ENCODE measurements around the gene ZBTB7C. TPM values are rescaled to one million over a fixed set of nuclear protein-coding genes. Genes with fewer than 3 reads are reported as not detected.

Gene ZBTB7C
- polyA plus RNA-seq, 1 donor (not counting 4 experiments of a cell fraction or from before 2014, with no cell fraction given) = 0.58 TPM

DNA sequence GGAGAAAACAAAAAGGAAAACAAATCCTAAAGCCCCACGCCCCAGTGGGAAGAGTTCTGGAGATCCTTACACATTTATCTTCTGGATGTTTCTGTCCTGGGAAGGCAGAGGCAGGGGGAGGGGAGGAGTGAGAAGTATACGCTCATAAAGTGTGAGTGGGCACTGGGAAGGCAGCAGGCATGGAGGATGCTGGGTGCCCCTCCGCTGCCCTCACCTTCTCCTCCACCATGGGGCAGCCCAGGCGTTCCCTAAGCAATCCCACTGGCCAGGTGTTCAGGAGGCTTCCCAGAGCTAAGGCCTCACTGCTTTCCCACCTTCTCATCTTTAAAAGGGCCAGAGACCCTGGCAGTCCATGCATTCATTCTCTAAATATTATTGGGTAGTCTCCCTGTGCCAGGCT, 366.8 kb downstream of the ZBTB7C start:
- Histone ChIP-seq H3K36me3 (ENCODE audit: control insufficient read depth in 2 of 2, extremely low read depth in 1 of 2, insufficient read depth in 2 of 2, low read length in 2 of 2) (no peaks in the 10 kb centered on the region), H3K27me3 (ENCODE audit: control insufficient read depth, extremely low read depth, insufficient read depth, low read length) (peaks cover 7% of the 10 kb centered on the region), H2AFZ (ENCODE audit: control insufficient read depth, low read length) (no peak overlapping the region), H3K9me1 (ENCODE audit: control insufficient read depth, extremely low read depth, insufficient read depth, low read length) (no peaks in the 10 kb centered on the region), H3K4me1 (ENCODE audit: control insufficient read depth, extremely low read depth, insufficient read depth, low read length) (no peaks in the 10 kb centered on the region), H4K20me1 (ENCODE audit: control insufficient read depth, extremely low read depth, insufficient read depth, low read length) (no peaks in the 10 kb centered on the region), H3K4me3 (ENCODE audit: control insufficient read depth in 2 of 3, extremely low read depth in 1 of 3, insufficient read depth in 2 of 3, low read depth in 1 of 3, low read length in 3 of 3) (no peak overlapping the region), H3K9ac (ENCODE audit: control insufficient read depth, extremely low read depth, insufficient read depth, low read length) (no peak overlapping the region), H3K4me2 (ENCODE audit: control insufficient read depth, extremely low read depth, insufficient read depth, low read depth, low read length) (no peak overlapping the region), H3K79me2 (ENCODE audit: control insufficient read depth, insufficient read depth, low read length) (no peaks in the 10 kb centered on the region), H3K9me3 (ENCODE audit: control insufficient read depth, low read depth, low read length) (no peaks in the 10 kb centered on the region), H3K27ac (ENCODE audit: control insufficient read depth, insufficient read depth, low read length) (no peak overlapping the region)
- dilution Hi-C loops (cut with MboI; ENCODE audit: extremely low pct_ligation_motif_present, low sequenced_read_pairs) = no loop called here
- no peak for FAIRE-seq
- TF ChIP-seq, protein P1, sequence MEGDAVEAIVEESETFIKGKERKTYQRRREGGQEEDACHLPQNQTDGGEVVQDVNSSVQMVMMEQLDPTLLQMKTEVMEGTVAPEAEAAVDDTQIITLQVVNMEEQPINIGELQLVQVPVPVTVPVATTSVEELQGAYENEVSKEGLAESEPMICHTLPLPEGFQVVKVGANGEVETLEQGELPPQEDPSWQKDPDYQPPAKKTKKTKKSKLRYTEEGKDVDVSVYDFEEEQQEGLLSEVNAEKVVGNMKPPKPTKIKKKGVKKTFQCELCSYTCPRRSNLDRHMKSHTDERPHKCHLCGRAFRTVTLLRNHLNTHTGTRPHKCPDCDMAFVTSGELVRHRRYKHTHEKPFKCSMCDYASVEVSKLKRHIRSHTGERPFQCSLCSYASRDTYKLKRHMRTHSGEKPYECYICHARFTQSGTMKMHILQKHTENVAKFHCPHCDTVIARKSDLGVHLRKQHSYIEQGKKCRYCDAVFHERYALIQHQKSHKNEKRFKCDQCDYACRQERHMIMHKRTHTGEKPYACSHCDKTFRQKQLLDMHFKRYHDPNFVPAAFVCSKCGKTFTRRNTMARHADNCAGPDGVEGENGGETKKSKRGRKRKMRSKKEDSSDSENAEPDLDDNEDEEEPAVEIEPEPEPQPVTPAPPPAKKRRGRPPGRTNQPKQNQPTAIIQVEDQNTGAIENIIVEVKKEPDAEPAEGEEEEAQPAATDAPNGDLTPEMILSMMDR (optimal IDR thresholded peaks at IDR 0.05 in 1 of 3, IDR thresholded peaks at IDR 0.05 in 1 of 3, conservative IDR thresholded peaks at IDR 0.05 in 1 of 3; ENCODE audit: extremely low read depth in 1 of 3, insufficient read depth in 2 of 3, low read length in 3 of 3) = no peak
- TF ChIP-seq EZH2 (IDR thresholded peaks at IDR 0.05; ENCODE audit: low read length) = no peak
- DNase-seq (ENCODE audit: low read depth, low spot score) = no peak

- Histone ChIP-seq H3K9ac (ENCODE audit: control insufficient read depth, extremely low read depth, insufficient read depth, low read length) (no peak overlapping the region), H3K9me1 (ENCODE audit: control insufficient read depth, extremely low read depth, insufficient read depth, low read length) (no peaks in the 10 kb centered on the region), H3K4me1 (ENCODE audit: control insufficient read depth, extremely low read depth, insufficient read depth, low read length) (no peaks in the 10 kb centered on the region), H3K27ac (ENCODE audit: control insufficient read depth, insufficient read depth, low read length) (no peak overlapping the region), H3K36me3 (ENCODE audit: control insufficient read depth in 2 of 2, extremely low read depth in 1 of 2, insufficient read depth in 2 of 2, low read length in 2 of 2) (no peaks in the 10 kb centered on the region), H3K27me3 (ENCODE audit: control insufficient read depth, extremely low read depth, insufficient read depth, low read length) (peaks cover 5% of the 10 kb centered on the region), H3K4me2 (ENCODE audit: control insufficient read depth, extremely low read depth, insufficient read depth, low read depth, low read length) (no peak overlapping the region), H3K79me2 (ENCODE audit: control insufficient read depth, insufficient read depth, low read length) (no peaks in the 10 kb centered on the region), H2AFZ (ENCODE audit: control insufficient read depth, low read length) (no peak overlapping the region), H4K20me1 (ENCODE audit: control insufficient read depth, extremely low read depth, insufficient read depth, low read length) (no peaks in the 10 kb centered on the region), H3K9me3 (ENCODE audit: control insufficient read depth, low read depth, low read length) (no peaks in the 10 kb centered on the region), H3K4me3 (ENCODE audit: control insufficient read depth in 2 of 3, extremely low read depth in 1 of 3, insufficient read depth in 2 of 3, low read depth in 1 of 3, low read length in 3 of 3) (no peak overlapping the region)
- DNase-seq (ENCODE audit: low read depth, low spot score) = no peak
- FAIRE-seq = no peak
- no peak for TF ChIP-seq EZH2 (IDR thresholded peaks at IDR 0.05; ENCODE audit: low read length)
- TF ChIP-seq, protein P1 (optimal IDR thresholded peaks at IDR 0.05 in 1 of 3, IDR thresholded peaks at IDR 0.05 in 1 of 3, conservative IDR thresholded peaks at IDR 0.05 in 1 of 3; ENCODE audit: extremely low read depth in 1 of 3, insufficient read depth in 2 of 3, low read length in 3 of 3) = no peak
- dilution Hi-C loops (cut with MboI; ENCODE audit: extremely low pct_ligation_motif_present, low sequenced_read_pairs) = no loop called here
Observed at GRCh38 chr18:48040457-48041110, 368.6 kb downstream of the ZBTB7C start.
